DOHH2 (cell line): ENCODE results near the gene LRRC8D.

Source experiments
- CTCF ChIP-seq: fragments of 200-600 bp; sonication (generic); IDR thresholded peaks from one replicate; pipeline ENCODE4 v1.5.1; 2014; ENCODE audit warnings: antibody characterized with exemption, mild to moderate bottlenecking, low read depth, low read length; ENCODE audit not compliant: poor library complexity, severe bottlenecking
- EZH2phosphoT487 ChIP-seq: fragments of 200-600 bp; sonication (generic); IDR thresholded peaks from 2 replicates; pipeline ENCODE4 v1.6.1; 2017; ENCODE audit warnings: borderline replicate concordance, mild to moderate bottlenecking, antibody characterized with exemption, low read length, moderate library complexity, mixed read lengths

DNA sequence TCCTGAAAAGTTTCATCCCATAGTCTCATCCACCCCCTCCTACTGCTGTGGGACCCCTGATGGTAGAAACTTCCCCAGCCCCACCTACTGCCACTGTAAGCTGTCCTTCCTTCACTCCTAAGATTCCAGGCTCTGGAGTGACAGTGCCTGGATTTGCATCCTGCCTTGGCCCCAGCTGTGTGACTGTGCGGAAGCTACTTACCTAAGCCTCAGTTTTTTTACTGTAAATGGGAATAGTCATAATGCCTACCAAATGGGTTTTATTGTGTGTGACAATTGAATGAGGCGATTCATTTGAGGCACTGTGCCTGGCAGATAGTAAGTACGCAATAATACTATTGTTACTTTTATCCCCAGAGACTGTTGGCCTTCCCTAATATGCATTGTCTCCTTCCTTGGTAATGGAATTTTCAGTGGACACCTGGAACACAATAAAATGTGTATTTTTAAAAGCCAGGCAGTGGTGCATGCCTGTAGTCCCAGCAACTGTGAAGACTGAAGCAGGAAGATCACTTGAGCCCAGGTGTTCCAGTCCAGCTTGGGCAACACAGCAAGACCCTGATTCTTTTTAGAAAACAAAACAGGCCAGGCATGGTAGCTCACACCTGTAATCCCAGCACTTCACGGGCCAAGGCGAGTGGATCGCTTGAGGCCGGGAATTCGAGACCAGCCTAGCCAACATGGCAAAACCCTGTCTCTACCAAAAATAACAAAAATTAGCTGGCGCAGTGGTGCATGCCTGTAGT is 119.0 kb downstream of the LRRC8D start:
- TF ChIP-seq CTCF (no peak), EZH2phosphoT487 (no peak)
